A673 (cell line): Measurements from ENCODE around the gene CARMIL1. TPM values are rescaled to one million over a fixed set of nuclear protein-coding genes. Genes with fewer than 3 reads are reported as not detected.

Source experiments
- BruUV-seq: library from RNA; stranded (reverse); fragments of 400-500 nt; replicated peaks from 2 replicates; lab custom pipeline; 2021; lab: Mats Ljungman, UMichigan
- CTCF ChIA-PET: fragments of 300-600 bp; sonication (Branson Sonifier 250); formaldehyde crosslinking; loops from one replicate; lab custom pipeline; 2022; ENCODE audit warnings: antibody characterized with exemption; lab: Charles Lee
- POLR2A ChIA-PET: fragments of 300-600 bp; sonication (Branson Sonifier 250); formaldehyde crosslinking; loops from one replicate; lab custom pipeline; 2022; ENCODE audit warnings: antibody characterized with exemption; ENCODE audit not compliant: low non-redundant PET; lab: Charles Lee
- DNase-seq: peaks from one replicate; pipeline ENCODE4 v3.0.0-alpha.2; 2015; ENCODE audit warnings: low spot score
- H3K27ac ChIP-seq: fragments of 200-600 bp; sonication (generic); 2 replicates; pipeline ENCODE4 v1.5.1; 2016; ENCODE audit warnings: mixed run types, low read depth, mild to moderate bottlenecking, mixed read lengths, antibody characterized with exemption, low read length; ENCODE audit not compliant: poor library complexity, severe bottlenecking
- H3K27me3 ChIP-seq: fragments of 200-600 bp; sonication (generic); replicated peaks from 2 replicates; pipeline ENCODE4 v1.6.1; 2017; ENCODE audit warnings: mixed run types, low read depth, mild to moderate bottlenecking, mixed read lengths, antibody characterized with exemption, low read length; ENCODE audit not compliant: insufficient read depth, poor library complexity
- H3K36me3 ChIP-seq: fragments of 200-600 bp; sonication (generic); 2 replicates; pipeline ENCODE4 v1.6.1; 2016; ENCODE audit warnings: mixed run types, mild to moderate bottlenecking, mixed read lengths, antibody characterized with exemption, low read length; ENCODE audit not compliant: insufficient read depth, poor library complexity, severe bottlenecking
- H3K4me1 ChIP-seq: fragments of 200-600 bp; sonication (generic); 2 replicates; pipeline ENCODE4 v1.6.1; 2017; ENCODE audit warnings: mixed run types, mild to moderate bottlenecking, mixed read lengths, antibody characterized with exemption, low read length; ENCODE audit not compliant: insufficient read depth, poor library complexity, severe bottlenecking
- H3K4me3 ChIP-seq: fragments of 200-600 bp; sonication (generic); 2 replicates; pipeline ENCODE4 v1.5.1; 2016; ENCODE audit warnings: low read depth, mixed run types, mild to moderate bottlenecking, mixed read lengths, low read length; ENCODE audit not compliant: poor library complexity, severe bottlenecking
- H3K9me3 ChIP-seq: fragments of 200-600 bp; sonication (generic); 2 replicates; pipeline ENCODE4 v1.6.1; 2016; ENCODE audit warnings: mixed run types, low read depth, mild to moderate bottlenecking, mixed read lengths, antibody characterized with exemption, low read length; ENCODE audit not compliant: poor library complexity, severe bottlenecking
- CTCF ChIP-seq: fragments of 300-800, 200-600 bp; sonication (generic); conservative IDR thresholded peaks from 2 replicates; pipeline ENCODE4 v1.5.1; 2017; ENCODE audit warnings: low read depth, mild to moderate bottlenecking, antibody characterized with exemption, low read length, moderate library complexity, mixed read lengths
- EZH2 ChIP-seq: fragments of 200-600 bp; sonication (generic); IDR thresholded peaks from 2 replicates; pipeline ENCODE4 v1.6.1; 2017; ENCODE audit warnings: borderline replicate concordance, low read depth, mild to moderate bottlenecking, mixed read lengths, antibody characterized with exemption, low read length; ENCODE audit not compliant: poor library complexity, severe bottlenecking
- intact Hi-C: fragments of 100-400 bp; cut with micrococcal nuclease; formaldehyde crosslinking; loops from one replicate; pipeline ENCODE4 v1.10.0; 2022; ENCODE audit not compliant: unreplicated experiment
- total RNA-seq: library from RNA; stranded (reverse); gene quantifications from 2 replicates; pipeline ENCODE4 v1.2.3, GENCODE V29; 2021

The CARMIL1 gene
- total RNA-seq, 1 experiment from 2014 or later = 7.2 TPM

- no peaks in the 10 kb centered on the region for H3K4me1 ChIP-seq
- no peaks in the 10 kb centered on the region for H3K36me3 ChIP-seq
- intact Hi-C loops = no loop called here
- DNase-seq = no peak
- H3K27me3 ChIP-seq = no peaks in the 10 kb centered on the region
- no peak overlapping the region for H3K27ac ChIP-seq
- no peak for TF ChIP-seq EZH2
- TF ChIP-seq CTCF = no peak
- H3K4me3 ChIP-seq = no peak overlapping the region
- no peaks in the 10 kb centered on the region for H3K9me3 ChIP-seq
- ChIA-PET CTCF (no interaction called here), POLR2A (no interaction called here)
- no TSS peak for BruUV-seq
Observed at GRCh38 chr6:25608558-25609174, 329.5 kb downstream of the CARMIL1 start.

GRCh38 chr6:25612666-25613065 lies 333.5 kb downstream of the CARMIL1 start:
- intact Hi-C loops = no loop called here
- ChIA-PET POLR2A (no interaction called here), CTCF (no interaction called here)
- TF ChIP-seq EZH2 = no peak
- no peak for TF ChIP-seq CTCF
- Histone ChIP-seq H3K36me3 (no peaks in the 10 kb centered on the region), H3K4me1 (no peaks in the 10 kb centered on the region), H3K27me3 (no peaks in the 10 kb centered on the region), H3K9me3 (no peaks in the 10 kb centered on the region), H3K4me3 (no peak overlapping the region), H3K27ac (no peak overlapping the region)
- DNase-seq = no peak
- no TSS peak for BruUV-seq

GRCh38 chr6:25613415-25613814 lies 334.2 kb downstream of the CARMIL1 start:
- H3K9me3 ChIP-seq = no peaks in the 10 kb centered on the region
- H3K36me3 ChIP-seq = no peaks in the 10 kb centered on the region
- BruUV-seq = no TSS peak
- no peak overlapping the region for H3K27ac ChIP-seq
- CTCF ChIA-PET = no interaction called here
- DNase-seq = no peak
- TF ChIP-seq EZH2 = no peak
- TF ChIP-seq CTCF = no peak
- intact Hi-C loops = no loop called here
- POLR2A ChIA-PET = no interaction called here
- H3K27me3 ChIP-seq = no peaks in the 10 kb centered on the region
- H3K4me1 ChIP-seq = no peaks in the 10 kb centered on the region
- no peak overlapping the region for H3K4me3 ChIP-seq
